Glutamatergic neuron (in vitro differentiated cells): Measurements from ENCODE around the gene IFNA4. TPM values are rescaled to one million over a fixed set of nuclear protein-coding genes. Genes with fewer than 3 reads are reported as not detected.

Experiments used
- DNase-seq: peaks from one replicate; pipeline ENCODE4 v3.0.0; 2022
- H3K27ac Mint-ChIP-seq: one replicate; pipeline ENCODE4 v1.8.0; 2020; ENCODE audit warnings: mild to moderate bottlenecking, mixed read lengths, inconsistent platforms; ENCODE audit not compliant: unreplicated experiment
- H3K27me3 Mint-ChIP-seq: one replicate; pipeline ENCODE4 v1.8.0; 2020; ENCODE audit warnings: mild to moderate bottlenecking, moderate library complexity, mixed read lengths, inconsistent platforms; ENCODE audit not compliant: unreplicated experiment
- H3K36me3 Mint-ChIP-seq: one replicate; pipeline ENCODE4 v1.8.0; 2020; ENCODE audit warnings: mild to moderate bottlenecking, mixed read lengths, inconsistent platforms; ENCODE audit not compliant: unreplicated experiment
- H3K4me1 Mint-ChIP-seq: one replicate; pipeline ENCODE4 v1.8.0; 2020; ENCODE audit warnings: mild to moderate bottlenecking, low read depth, mixed read lengths, inconsistent platforms; ENCODE audit not compliant: unreplicated experiment
- H3K4me3 Mint-ChIP-seq: one replicate; pipeline ENCODE4 v1.8.0; 2020; ENCODE audit warnings: mild to moderate bottlenecking, mixed read lengths, inconsistent platforms; ENCODE audit not compliant: unreplicated experiment
- H3K9me3 Mint-ChIP-seq: one replicate; pipeline ENCODE4 v1.8.0; 2020; ENCODE audit warnings: mild to moderate bottlenecking, moderate library complexity, mixed read lengths, inconsistent platforms; ENCODE audit not compliant: unreplicated experiment
- total RNA-seq: library from RNA; stranded (reverse); fragmentation: NEBNext Ultra II Directional; extraction: Animal tissue kit (Norgen Biotek cat#: 25700); gene quantifications from one replicate; pipeline ENCODE4 v1.2.1, GENCODE V29; 2021; ENCODE audit not compliant: unreplicated experiment
- TF ChIP-seq, protein P1 (sequence below): fragments of 200-600 bp; sonication (generic); IDR thresholded peaks from one replicate; pipeline ENCODE4 v1.5.0; 2021; ENCODE audit not compliant: partially characterized antibody, unreplicated experiment

The IFNA4 gene
- total RNA-seq, 1 donor from 2014 or later: not detected

DNA sequence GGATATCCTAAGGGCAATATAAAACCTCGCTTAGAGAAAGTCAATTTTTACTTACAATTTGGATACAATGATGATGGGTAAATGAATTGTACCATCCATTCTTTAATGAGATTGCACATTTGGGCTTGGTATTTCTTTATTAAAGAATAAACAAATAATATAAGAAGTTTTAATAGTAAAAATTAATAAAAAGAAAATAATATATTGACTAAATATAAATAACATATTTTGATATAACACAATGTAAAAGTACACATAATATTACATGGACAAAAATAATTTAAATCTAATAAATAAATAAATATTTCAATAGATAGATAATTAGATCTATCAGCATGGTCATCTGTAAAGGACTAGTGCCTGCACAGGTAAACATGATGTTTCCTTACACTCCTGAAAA, 21.9 kb downstream of the IFNA4 start:
- no peaks in the 10 kb centered on the region for H3K36me3 Mint-ChIP-seq
- no peaks in the 10 kb centered on the region for H3K4me1 Mint-ChIP-seq
- TF ChIP-seq, protein P1, sequence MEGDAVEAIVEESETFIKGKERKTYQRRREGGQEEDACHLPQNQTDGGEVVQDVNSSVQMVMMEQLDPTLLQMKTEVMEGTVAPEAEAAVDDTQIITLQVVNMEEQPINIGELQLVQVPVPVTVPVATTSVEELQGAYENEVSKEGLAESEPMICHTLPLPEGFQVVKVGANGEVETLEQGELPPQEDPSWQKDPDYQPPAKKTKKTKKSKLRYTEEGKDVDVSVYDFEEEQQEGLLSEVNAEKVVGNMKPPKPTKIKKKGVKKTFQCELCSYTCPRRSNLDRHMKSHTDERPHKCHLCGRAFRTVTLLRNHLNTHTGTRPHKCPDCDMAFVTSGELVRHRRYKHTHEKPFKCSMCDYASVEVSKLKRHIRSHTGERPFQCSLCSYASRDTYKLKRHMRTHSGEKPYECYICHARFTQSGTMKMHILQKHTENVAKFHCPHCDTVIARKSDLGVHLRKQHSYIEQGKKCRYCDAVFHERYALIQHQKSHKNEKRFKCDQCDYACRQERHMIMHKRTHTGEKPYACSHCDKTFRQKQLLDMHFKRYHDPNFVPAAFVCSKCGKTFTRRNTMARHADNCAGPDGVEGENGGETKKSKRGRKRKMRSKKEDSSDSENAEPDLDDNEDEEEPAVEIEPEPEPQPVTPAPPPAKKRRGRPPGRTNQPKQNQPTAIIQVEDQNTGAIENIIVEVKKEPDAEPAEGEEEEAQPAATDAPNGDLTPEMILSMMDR: no peak
- H3K27ac Mint-ChIP-seq: no peak overlapping the region
- H3K4me3 Mint-ChIP-seq: no peak overlapping the region
- H3K27me3 Mint-ChIP-seq: no peaks in the 10 kb centered on the region
- no peak for DNase-seq
- no peaks in the 10 kb centered on the region for H3K9me3 Mint-ChIP-seq

DNA sequence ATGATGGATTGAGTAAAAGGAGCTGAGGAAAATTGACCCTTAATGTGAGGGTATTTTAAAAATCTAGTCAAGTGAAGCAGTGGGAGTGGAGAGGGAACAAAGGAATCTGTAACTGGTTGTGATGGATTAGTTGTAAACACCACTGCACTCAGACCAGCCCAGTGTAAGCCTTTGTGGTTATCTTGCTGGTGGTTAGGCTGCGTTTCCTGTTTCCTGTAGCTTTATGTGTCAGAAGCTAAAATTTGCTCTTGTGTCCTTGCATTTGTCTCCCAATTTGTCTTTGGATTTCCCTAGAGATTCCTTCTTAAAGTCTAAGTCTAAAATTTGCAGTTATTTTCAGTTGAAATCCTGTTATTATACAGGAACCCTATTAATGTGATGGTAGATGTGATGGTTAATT, 27.2 kb downstream of the IFNA4 start:
- Mint-ChIP-seq H3K36me3 (no peaks in the 10 kb centered on the region), H3K27me3 (no peaks in the 10 kb centered on the region), H3K9me3 (no peaks in the 10 kb centered on the region), H3K4me1 (no peaks in the 10 kb centered on the region), H3K4me3 (no peak overlapping the region), H3K27ac (no peak overlapping the region)
- no peak for DNase-seq
- TF ChIP-seq, protein P1: no peak

DNA sequence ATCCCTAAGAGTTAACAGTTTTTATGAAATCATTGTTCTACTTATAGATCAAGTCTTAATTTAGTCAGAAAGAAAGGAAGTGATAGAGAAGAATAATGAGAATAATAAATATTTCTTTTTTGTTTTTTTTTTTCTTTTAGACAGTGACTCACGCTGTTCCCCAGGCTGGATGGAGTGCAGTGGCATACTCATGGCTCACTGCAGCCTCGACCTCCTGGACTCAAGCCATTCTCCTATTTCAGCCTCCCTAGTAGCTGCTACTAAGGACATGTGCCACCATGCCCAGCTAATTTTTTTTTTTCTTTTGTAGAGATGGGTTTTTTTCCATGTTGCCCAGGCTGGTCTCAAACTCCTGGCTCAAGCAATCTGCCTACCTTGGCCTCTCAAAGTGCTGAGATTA, 31.9 kb downstream of the IFNA4 start:
- TF ChIP-seq, protein P1: no peak
- H3K27ac Mint-ChIP-seq: no peak overlapping the region
- no peak overlapping the region for H3K4me3 Mint-ChIP-seq
- no peaks in the 10 kb centered on the region for H3K36me3 Mint-ChIP-seq
- no peaks in the 10 kb centered on the region for H3K9me3 Mint-ChIP-seq
- H3K27me3 Mint-ChIP-seq: no peaks in the 10 kb centered on the region
- no peaks in the 10 kb centered on the region for H3K4me1 Mint-ChIP-seq
- no peak for DNase-seq

DNA sequence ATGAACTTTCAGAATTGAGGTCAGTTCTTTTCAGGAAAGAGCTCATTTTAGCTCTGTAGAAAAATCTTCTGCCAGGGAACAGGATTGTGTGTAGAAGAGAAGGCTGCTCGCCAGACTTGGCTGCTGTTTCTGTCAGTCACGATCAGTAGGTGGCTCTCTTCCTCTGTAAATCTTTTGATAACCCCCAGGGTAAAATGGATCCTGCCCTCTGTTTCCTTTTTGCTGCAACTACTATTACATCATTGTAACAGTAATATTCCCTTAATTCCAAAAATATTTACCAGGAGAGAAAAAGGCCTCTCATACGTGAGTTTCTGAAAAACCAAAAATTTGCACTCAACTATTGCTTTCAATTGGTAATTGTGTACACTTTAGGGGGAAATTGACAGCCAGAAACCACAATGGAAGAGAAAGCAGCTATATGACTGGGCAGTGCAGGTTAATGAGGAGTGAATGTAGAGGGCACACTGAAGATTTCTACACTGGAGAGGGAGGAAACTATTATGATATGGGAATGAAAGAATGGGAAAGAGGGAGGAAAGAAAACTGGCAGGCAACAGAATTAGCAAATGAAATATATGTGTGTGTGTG, 33.3 kb downstream of the IFNA4 start:
- no peak for DNase-seq
- no peaks in the 10 kb centered on the region for H3K27me3 Mint-ChIP-seq
- H3K36me3 Mint-ChIP-seq: no peaks in the 10 kb centered on the region
- H3K9me3 Mint-ChIP-seq: peaks cover under 1% of the 10 kb centered on the region
- H3K4me1 Mint-ChIP-seq: no peaks in the 10 kb centered on the region
- H3K27ac Mint-ChIP-seq: no peak overlapping the region
- no peak overlapping the region for H3K4me3 Mint-ChIP-seq
- TF ChIP-seq, protein P1: no peak

DNA sequence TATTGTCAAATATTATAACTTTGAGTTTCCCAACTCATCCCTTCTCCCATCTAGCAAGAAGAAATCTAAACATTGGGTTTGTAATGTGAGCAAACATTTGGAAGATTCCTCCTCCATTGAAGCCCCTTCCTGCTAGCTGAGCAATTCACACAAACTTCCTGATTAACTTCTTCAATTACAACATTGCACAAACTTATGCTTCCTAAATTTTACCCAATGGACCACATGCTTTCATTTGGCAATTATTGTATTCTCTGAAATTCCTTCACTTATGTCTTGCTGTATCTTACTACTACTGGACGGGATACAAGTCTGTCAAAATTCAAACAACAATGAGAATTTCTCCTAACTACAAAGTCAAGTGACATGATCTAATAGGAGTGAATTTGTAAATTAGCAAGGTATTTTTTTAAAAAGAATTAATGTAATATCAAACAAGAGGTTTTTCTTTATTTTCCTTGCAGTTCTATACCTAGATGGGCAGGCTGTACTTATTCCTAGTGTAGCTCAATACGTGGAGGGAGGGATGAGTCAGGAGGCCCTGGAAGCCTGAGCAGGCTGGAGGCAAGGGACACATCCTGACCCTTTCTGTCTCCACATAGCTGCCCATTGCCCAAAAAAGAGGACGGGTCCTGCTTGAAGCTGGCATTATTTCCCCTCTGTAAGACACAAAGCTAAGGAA, 33.9 kb downstream of the IFNA4 start:
- Mint-ChIP-seq H3K9me3 (peaks cover 2% of the 10 kb centered on the region), H3K4me3 (no peak overlapping the region), H3K27ac (no peak overlapping the region), H3K27me3 (no peaks in the 10 kb centered on the region), H3K4me1 (no peaks in the 10 kb centered on the region), H3K36me3 (no peaks in the 10 kb centered on the region)
- TF ChIP-seq, protein P1: no peak
- no peak for DNase-seq
